ENCODE results near the gene KY.

DNA sequence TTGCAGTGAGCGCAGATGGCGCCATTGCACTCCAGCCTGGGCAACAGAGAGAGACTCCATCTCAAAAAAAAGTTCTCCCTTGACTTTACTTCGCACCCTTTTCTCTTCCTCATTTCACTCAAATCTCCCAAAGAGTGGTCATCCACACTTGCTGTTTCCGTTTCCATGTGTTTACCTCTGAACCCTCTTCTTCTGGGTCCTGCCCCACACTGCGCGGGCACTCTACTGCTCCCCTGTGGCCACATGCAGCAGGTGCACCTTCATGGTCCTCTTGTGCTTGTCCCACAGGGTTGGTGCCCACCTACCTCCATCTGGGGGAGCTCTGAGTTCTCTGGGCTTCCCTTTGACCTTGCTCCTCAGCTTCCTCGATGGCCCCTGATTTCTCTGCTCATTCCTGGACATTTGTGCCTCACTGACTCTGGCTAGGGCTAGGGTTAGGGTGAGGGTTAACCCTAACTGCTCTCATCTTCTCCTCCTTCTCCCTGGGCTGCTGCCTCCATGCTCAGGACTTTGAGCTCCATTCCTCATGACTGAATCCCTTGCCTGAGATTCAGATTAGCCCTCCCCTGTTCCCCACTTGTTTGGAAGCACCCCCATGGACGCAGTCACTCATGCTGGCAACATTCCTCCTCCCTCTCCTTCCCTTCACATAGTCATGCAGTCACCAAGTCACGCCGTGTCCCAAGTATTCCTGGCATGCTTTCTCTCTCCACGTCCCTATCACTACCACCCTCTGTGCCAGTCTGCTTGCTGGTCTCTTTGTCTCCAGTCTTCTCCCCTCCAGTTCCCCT lies 26.6 kb upstream of the KY start:
- no peak for TF ChIP-seq EZH2 (IDR thresholded peaks at IDR 0.05; ENCODE audit: borderline replicate concordance, low read length)
- TF ChIP-seq, protein P1, sequence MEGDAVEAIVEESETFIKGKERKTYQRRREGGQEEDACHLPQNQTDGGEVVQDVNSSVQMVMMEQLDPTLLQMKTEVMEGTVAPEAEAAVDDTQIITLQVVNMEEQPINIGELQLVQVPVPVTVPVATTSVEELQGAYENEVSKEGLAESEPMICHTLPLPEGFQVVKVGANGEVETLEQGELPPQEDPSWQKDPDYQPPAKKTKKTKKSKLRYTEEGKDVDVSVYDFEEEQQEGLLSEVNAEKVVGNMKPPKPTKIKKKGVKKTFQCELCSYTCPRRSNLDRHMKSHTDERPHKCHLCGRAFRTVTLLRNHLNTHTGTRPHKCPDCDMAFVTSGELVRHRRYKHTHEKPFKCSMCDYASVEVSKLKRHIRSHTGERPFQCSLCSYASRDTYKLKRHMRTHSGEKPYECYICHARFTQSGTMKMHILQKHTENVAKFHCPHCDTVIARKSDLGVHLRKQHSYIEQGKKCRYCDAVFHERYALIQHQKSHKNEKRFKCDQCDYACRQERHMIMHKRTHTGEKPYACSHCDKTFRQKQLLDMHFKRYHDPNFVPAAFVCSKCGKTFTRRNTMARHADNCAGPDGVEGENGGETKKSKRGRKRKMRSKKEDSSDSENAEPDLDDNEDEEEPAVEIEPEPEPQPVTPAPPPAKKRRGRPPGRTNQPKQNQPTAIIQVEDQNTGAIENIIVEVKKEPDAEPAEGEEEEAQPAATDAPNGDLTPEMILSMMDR (conservative IDR thresholded peaks at IDR 0.05 in 1 of 2, IDR thresholded peaks at IDR 0.05 in 1 of 2; ENCODE audit: extremely low read depth in 1 of 2, insufficient read depth in 1 of 2, low read depth in 1 of 2, low read length in 2 of 2), result peak; percentile 34 to 43
